ENCODE results near the gene IGF2R. TPM values are rescaled to one million over a fixed set of nuclear protein-coding genes. Genes with fewer than 3 reads are reported as not detected.
A peak's percentile ranks its signal among the peaks of the same experiment; 100 is the strongest.
"Not testable (repeated sequence)": the region's sequence is repeated elsewhere in the genome, so short reads cannot be mapped to it uniquely, and the experiment has no call there.

The IGF2R gene
- total RNA-seq, 2 experiments from 2014 or later: 73.5 to 75.5 TPM

GRCh38 chr6:160089534-160089897 is 120.6 kb downstream of the IGF2R start:
- ChIA-PET CTCF (interaction anchor here (1.4 kb wide), 1 partner anchor 8 kb away, joined by 4 read pairs; no protein-coding TSS in a partner anchor), POLR2A (no interaction called here)
- DNase-seq: no peak
- intact Hi-C loops (cut with micrococcal nuclease): no loop called here
- Mint-ChIP-seq H3K4me1 (ENCODE audit: low read depth) (peaks cover 2% of the 10 kb centered on the region), H3K27ac (no peak overlapping the region), H3K9me3 (no peaks in the 10 kb centered on the region), H3K27me3 (no peaks in the 10 kb centered on the region), H3K36me3 (peaks cover 59% of the 10 kb centered on the region), H3K4me3 (no peak overlapping the region)

DNA sequence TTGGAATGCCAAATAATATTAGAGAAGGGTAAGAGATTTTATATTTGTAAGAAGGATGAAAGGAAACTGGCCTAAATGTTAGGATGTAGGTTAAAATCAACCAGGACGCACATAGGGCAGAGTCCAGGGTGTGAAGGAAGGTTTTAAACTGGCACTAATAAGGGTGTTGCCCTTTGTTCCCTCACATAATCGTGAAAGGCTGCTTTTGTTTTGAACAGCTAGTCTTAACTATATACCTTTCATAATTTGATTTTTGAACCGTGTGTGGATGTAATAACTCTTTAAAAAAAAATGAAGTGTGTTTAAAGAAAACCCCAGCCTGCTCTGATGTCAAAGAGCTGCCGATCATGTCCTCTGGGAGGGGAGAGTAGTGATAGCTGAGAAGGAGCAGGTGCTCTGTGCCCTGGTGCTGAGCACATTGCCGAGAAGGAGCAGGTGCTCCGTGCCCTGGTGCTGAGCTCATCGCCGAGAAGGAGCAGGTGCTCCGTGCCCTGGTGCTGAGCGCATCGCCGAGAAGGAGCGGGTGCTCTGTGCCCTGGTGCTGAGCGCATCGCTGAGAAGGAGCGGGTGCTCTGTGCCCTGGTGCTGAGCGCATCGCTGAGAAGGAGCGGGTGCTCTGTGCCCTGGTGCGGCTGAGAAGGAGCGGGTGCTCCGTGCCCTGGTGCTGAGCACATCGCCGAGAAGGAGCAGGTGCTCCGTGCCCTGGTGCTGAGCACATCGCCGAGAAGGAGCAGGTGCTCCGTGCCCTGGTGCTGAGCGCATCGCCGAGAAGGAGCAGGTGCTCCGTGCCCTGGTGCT is 121.8 kb downstream of the IGF2R start:
- H3K27me3 Mint-ChIP-seq; H3K9me3 Mint-ChIP-seq; H3K27ac Mint-ChIP-seq; H3K4me1 Mint-ChIP-seq (ENCODE audit: low read depth); CTCF ChIA-PET; intact Hi-C loops (cut with micrococcal nuclease); H3K4me3 Mint-ChIP-seq; DNase-seq; POLR2A ChIA-PET: not testable (repeated sequence)
- H3K36me3 Mint-ChIP-seq: peaks cover 54% of the 10 kb centered on the region

GRCh38 chr6:160092176-160092575 is 123.3 kb downstream of the IGF2R start:
- H3K9me3 Mint-ChIP-seq; H3K27ac Mint-ChIP-seq; DNase-seq; CTCF ChIA-PET; H3K4me1 Mint-ChIP-seq (ENCODE audit: low read depth); H3K4me3 Mint-ChIP-seq; H3K27me3 Mint-ChIP-seq; intact Hi-C loops (cut with micrococcal nuclease); POLR2A ChIA-PET: not testable (repeated sequence)
- H3K36me3 Mint-ChIP-seq: peaks cover 55% of the 10 kb centered on the region

DNA sequence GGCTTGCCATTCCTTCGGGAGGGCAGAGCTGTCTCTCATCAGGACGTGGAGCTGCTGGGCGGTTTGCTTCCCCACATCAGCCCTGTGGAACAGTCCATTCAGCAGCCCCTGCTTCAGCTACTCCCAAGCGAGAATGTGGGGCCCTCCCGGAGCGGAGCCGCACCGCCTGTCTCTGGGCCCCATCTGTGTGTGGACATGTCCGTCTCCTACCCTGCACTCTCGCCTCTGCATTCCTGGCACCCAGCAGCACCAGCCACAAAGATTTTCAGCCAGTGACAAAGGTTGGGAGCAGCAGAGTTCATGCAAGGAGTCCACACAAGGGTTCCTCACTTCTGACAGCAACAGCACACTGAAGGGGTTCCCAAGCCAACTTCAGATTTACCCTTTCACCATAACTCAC is 123.7 kb downstream of the IGF2R start:
- Mint-ChIP-seq H3K36me3 (peaks cover 57% of the 10 kb centered on the region), H3K4me1 (ENCODE audit: low read depth) (no peaks in the 10 kb centered on the region), H3K9me3 (no peaks in the 10 kb centered on the region), H3K27me3 (no peaks in the 10 kb centered on the region), H3K4me3 (no peak overlapping the region), H3K27ac (no peak overlapping the region)
- ChIA-PET CTCF (no interaction called here), POLR2A (no interaction called here)
- DNase-seq: no peak
- intact Hi-C loops (cut with micrococcal nuclease): no loop called here

DNA sequence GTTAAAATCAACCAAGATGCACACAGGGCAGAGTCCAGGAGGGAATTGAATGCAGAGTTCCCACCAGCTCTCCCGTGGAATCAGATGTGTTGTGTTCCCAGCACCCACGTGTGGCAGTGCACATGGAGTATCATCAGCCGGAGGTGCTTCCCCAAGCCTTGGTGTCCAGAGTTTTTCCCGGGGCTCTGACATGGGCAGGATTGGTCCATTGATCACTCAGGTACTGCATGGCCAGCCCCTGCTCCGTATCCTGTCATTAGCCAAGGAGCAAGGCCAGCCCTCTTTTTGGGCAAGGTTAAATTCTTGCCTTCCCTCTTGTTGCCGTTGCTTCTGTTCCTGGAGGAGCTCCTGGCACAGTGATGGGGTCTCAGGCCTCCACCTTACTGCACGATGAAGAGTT is 124.2 kb downstream of the IGF2R start:
- no peaks in the 10 kb centered on the region for H3K27me3 Mint-ChIP-seq
- CTCF ChIA-PET: no interaction called here
- POLR2A ChIA-PET: no interaction called here
- DNase-seq: no peak
- H3K9me3 Mint-ChIP-seq: no peaks in the 10 kb centered on the region
- intact Hi-C loops (cut with micrococcal nuclease): no loop called here
- no peak overlapping the region for H3K4me3 Mint-ChIP-seq
- no peak overlapping the region for H3K27ac Mint-ChIP-seq
- H3K36me3 Mint-ChIP-seq: peaks cover 59% of the 10 kb centered on the region
- no peaks in the 10 kb centered on the region for H3K4me1 Mint-ChIP-seq (ENCODE audit: low read depth)

DNA sequence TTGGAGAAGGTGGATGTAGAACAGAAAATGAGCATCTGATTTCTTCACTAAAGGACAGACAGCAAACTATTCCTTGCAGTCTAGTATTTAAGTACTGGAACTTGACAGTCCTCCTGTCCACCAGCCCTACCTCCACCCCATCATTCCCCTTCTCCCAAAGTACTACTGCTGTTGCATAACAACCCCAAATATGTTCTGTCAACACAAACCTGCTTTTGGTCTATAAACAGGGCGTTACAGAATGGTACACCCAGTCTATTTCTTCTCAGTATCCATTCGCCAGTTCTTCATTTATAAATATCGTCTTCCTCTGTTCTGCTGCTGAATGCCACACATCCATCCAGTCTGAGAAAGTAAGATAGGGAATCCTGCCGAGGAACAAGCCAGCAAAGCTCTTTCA is 125.1 kb downstream of the IGF2R start:
- ChIA-PET POLR2A (no interaction called here), CTCF (no interaction called here)
- no peak for DNase-seq
- Mint-ChIP-seq H3K9me3 (no peaks in the 10 kb centered on the region), H3K27ac (no peak overlapping the region), H3K27me3 (no peaks in the 10 kb centered on the region), H3K36me3 (peaks cover 59% of the 10 kb centered on the region), H3K4me1 (ENCODE audit: low read depth) (peaks cover 2% of the 10 kb centered on the region), H3K4me3 (no peak overlapping the region)
- intact Hi-C loops (cut with micrococcal nuclease): no loop called here

DNA sequence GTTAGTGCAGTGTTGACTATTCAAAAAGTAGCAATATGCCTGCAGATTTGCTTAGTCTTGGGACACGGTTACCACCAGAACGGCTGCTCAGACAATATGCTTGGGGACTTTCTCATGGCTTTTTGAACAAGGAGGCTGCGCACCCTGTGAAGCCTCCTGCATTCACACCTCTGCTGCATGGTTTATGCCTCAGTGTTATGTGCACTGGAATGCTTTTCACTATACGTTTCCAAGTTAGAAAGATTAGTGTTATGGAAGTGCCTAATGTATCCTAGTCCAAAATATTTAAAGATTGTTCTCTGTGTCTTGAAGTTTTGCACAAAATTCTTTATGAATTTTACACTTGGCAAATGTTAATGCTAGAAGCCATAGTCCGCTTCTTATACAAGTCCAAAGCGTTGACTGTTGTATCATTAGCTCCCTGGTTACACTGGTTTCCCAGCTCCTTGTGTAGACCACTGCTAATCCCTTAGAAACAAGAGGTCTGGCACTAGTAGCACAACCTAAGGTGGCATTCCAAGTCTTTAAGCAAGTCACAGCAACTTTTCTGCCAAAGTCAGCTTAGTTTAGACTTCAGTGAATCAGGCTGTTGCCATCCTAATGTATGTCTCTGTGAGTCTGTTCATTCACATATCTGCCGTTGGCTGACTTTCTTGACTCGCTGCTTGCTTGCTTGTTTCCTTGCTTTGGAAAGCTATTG is 126.4 kb downstream of the IGF2R start:
- intact Hi-C loops (cut with micrococcal nuclease): no loop called here
- no peak for DNase-seq
- ChIA-PET CTCF (no interaction called here), POLR2A (no interaction called here)
- Mint-ChIP-seq H3K36me3 (peaks cover 48% of the 10 kb centered on the region), H3K27ac (no peak overlapping the region), H3K9me3 (no peaks in the 10 kb centered on the region), H3K27me3 (no peaks in the 10 kb centered on the region), H3K4me1 (ENCODE audit: low read depth) (peaks cover 10% of the 10 kb centered on the region), H3K4me3 (no peak overlapping the region)

- DNase-seq: no peak
- CTCF ChIA-PET: no interaction called here
- Mint-ChIP-seq H3K4me1 (ENCODE audit: low read depth) (peaks cover 13% of the 10 kb centered on the region), H3K4me3 (no peak overlapping the region), H3K36me3 (peaks cover 55% of the 10 kb centered on the region), H3K27me3 (no peaks in the 10 kb centered on the region), H3K27ac (peak overlapping the region; percentile 57), H3K9me3 (no peaks in the 10 kb centered on the region)
- POLR2A ChIA-PET: no interaction called here
- intact Hi-C loops (cut with micrococcal nuclease): loop anchor here (2.0 kb wide), 2 partner anchors 239 to 311 kb away; partner anchors contain the start of gene MRPL18
Measured at GRCh38 chr6:160101277-160102205, 132.7 kb downstream of the IGF2R start.

DNA sequence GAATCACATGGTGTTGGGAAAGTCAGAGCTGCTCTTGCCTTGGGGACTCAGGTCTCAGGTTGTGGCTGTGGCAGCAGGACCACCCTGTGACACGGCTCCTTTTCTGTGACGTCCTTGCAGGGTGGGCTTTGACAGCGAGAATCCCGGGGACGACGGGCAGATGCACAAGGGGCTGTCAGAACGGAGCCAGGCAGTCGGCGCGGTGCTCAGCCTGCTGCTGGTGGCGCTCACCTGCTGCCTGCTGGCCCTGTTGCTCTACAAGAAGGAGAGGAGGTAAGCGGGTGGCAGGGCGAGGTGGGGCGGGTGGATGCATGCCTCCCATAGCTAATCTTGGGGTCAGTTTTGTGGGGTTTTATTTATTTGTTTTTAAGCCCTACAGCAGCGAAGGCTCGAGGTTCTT is 133.5 kb downstream of the IGF2R start:
- POLR2A ChIA-PET: no interaction called here
- Mint-ChIP-seq H3K4me1 (ENCODE audit: low read depth) (peaks cover 14% of the 10 kb centered on the region), H3K27me3 (no peaks in the 10 kb centered on the region), H3K36me3 (peaks cover 50% of the 10 kb centered on the region), H3K4me3 (no peak overlapping the region), H3K9me3 (no peaks in the 10 kb centered on the region), H3K27ac (no peak overlapping the region)
- no peak for DNase-seq
- intact Hi-C loops (cut with micrococcal nuclease): loop anchor here (2.0 kb wide), 2 partner anchors 240 to 312 kb away; partner anchors contain the start of gene MRPL18
- CTCF ChIA-PET: interaction anchor here (0.6 kb wide), 1 partner anchor 382 kb away, joined by 3 read pairs; no protein-coding TSS in a partner anchor

DNA sequence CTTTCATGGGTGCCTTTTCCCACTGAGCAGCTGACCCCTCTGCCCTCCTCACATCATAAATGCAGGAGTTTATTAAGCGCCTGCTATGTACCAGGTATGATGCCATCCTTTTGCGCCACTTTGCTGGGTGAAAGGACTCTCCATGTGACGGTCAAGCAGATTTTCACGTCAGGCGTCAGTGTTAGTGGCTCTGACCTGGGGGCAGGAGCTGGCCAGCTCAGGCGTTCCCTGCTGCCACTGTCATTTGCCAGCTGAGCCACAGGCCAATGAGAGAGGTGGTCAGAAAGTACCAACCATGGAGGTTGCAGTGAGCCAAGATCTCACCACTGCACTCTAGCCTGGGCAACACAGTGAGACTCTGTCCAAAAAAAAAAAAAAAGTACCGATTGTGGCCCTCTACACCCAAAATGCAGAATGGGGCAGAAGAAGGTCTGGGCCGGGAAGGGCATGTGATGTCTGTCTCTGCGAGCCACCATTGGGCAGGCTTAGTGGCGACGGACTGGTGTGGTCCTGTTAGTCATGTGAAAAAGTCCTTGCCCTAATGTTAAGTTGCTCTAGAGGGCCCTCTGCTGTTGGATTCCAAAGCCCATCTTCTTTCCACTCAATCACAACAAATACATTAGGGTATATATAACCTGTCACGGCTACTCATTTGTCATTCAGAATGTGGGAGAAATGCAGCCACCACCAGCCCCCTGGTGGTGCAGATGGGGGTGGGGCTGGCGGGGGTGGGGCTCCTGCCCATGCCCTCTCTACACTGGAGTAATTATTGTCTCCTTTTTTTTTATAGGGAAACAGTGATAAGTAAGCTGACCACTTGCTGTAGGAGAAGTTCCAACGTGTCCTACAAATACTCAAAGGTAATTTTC is 134.3 kb downstream of the IGF2R start:
- ChIA-PET CTCF (interaction anchor here (0.6 kb wide), 1 partner anchor 381 kb away, joined by 3 read pairs; no protein-coding TSS in a partner anchor), POLR2A (interaction anchor here (1.4 kb wide), 1 partner anchor 105 kb away, joined by 4 read pairs; no protein-coding TSS in a partner anchor)
- Mint-ChIP-seq H3K36me3 (peaks cover 42% of the 10 kb centered on the region), H3K27ac (no peak overlapping the region), H3K27me3 (no peaks in the 10 kb centered on the region), H3K9me3 (no peaks in the 10 kb centered on the region), H3K4me3 (no peak overlapping the region), H3K4me1 (ENCODE audit: low read depth) (peaks cover 14% of the 10 kb centered on the region)
- intact Hi-C loops (cut with micrococcal nuclease): loop anchor here (2.0 kb wide), 2 partner anchors 240 to 312 kb away; partner anchors contain the start of gene MRPL18
- DNase-seq: peak; percentile 25

DNA sequence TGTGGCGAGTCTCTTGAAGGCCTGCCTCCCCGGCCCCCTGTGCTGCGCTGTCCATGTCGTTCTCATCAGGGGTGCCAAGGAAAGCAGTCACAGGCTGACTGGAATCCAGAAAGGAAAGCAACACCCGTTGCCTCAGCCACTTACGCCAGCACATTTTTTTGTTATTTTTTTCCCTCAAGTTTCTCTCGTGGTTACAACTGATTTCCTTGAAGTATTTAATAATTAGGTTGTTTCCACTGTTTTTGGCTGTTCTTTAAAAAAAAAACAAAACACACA is 134.9 kb downstream of the IGF2R start:
- intact Hi-C loops (cut with micrococcal nuclease): loop anchor here (2.0 kb wide), 2 partner anchors 241 to 313 kb away; partner anchors contain the start of gene MRPL18

More for the DNA sequence above, 134.9 kb downstream of the IGF2R start:
- Mint-ChIP-seq H3K36me3 (peaks cover 40% of the 10 kb centered on the region), H3K27me3 (no peaks in the 10 kb centered on the region), H3K4me3 (no peak overlapping the region), H3K4me1 (ENCODE audit: low read depth) (peaks cover 13% of the 10 kb centered on the region), H3K27ac (no peak overlapping the region), H3K9me3 (no peaks in the 10 kb centered on the region)
- CTCF ChIA-PET: no interaction called here
- POLR2A ChIA-PET: interaction anchor here (1.4 kb wide), 1 partner anchor 106 kb away, joined by 4 read pairs; no protein-coding TSS in a partner anchor
- no peak for DNase-seq
